ENCODE results near the gene KIAA0232.
"Not testable (repeated sequence)": the region's sequence is repeated elsewhere in the genome, so short reads cannot be mapped to it uniquely, and the experiment has no call there.

The KIAA0232 gene

GRCh38 chr4:6785572-6785925 lies 3.0 kb downstream of the KIAA0232 start:
- Histone ChIP-seq H3K4me3 (ENCODE audit: low read length) (no peak overlapping the region), H3F3A (ENCODE audit: control insufficient read depth, insufficient read depth) (peaks cover 12% of the 10 kb centered on the region), H3K4me1 (ENCODE audit: control insufficient read depth, low read length) (peaks cover 22% of the 10 kb centered on the region), H3K79me2 (ENCODE audit: control insufficient read depth, low read length) (peaks cover 72% of the 10 kb centered on the region), H3K9me2 (replicated peaks; ENCODE audit: control insufficient read depth, low read length) (no peaks in the 10 kb centered on the region), H3K36me3 (ENCODE audit: control insufficient read depth, low read length) (peaks cover 19% of the 10 kb centered on the region), H3K27ac (ENCODE audit: low read depth, low read length) (no peak overlapping the region), H3K27me3 (ENCODE audit: control insufficient read depth, low read length) (no peaks in the 10 kb centered on the region), H3K9me3 (ENCODE audit: control insufficient read depth, insufficient read depth, low read length) (no peaks in the 10 kb centered on the region), H3K4me2 (ENCODE audit: low read length) (no peak overlapping the region), H4K20me1 (ENCODE audit: control insufficient read depth, insufficient read depth, low read depth, low read length) (peaks cover 27% of the 10 kb centered on the region)
- TF ChIP-seq EZH2phosphoT487 (IDR thresholded peaks at IDR 0.05; ENCODE audit: borderline replicate concordance, low read length) (no peak), CTCF (IDR thresholded peaks at IDR 0.05; ENCODE audit: low read depth, low read length, poor library complexity, severe bottlenecking) (no peak)

GRCh38 chr4:6788123-6788522 lies 5.6 kb downstream of the KIAA0232 start:
- H3K79me2 ChIP-seq (ENCODE audit: control insufficient read depth, low read length) = peaks cover 94% of the 10 kb centered on the region

GRCh38 chr4:6791245-6791644 lies 8.7 kb downstream of the KIAA0232 start:
- not testable (repeated sequence) for H3F3A ChIP-seq (ENCODE audit: control insufficient read depth, insufficient read depth); H3K9me2 ChIP-seq (replicated peaks; ENCODE audit: control insufficient read depth, low read length); H3K4me3 ChIP-seq (ENCODE audit: low read length); H3K27ac ChIP-seq (ENCODE audit: low read depth, low read length); H3K4me1 ChIP-seq (ENCODE audit: control insufficient read depth, low read length); H4K20me1 ChIP-seq (ENCODE audit: control insufficient read depth, insufficient read depth, low read depth, low read length); H3K27me3 ChIP-seq (ENCODE audit: control insufficient read depth, low read length); H3K9me3 ChIP-seq (ENCODE audit: control insufficient read depth, insufficient read depth, low read length); H3K4me2 ChIP-seq (ENCODE audit: low read length)
- Histone ChIP-seq H3K79me2 (ENCODE audit: control insufficient read depth, low read length) (peaks cover 96% of the 10 kb centered on the region), H3K36me3 (ENCODE audit: control insufficient read depth, low read length) (peaks cover 20% of the 10 kb centered on the region)

More at GRCh38 chr4:6788123-6788522, 5.6 kb downstream of the KIAA0232 start:
- no peak overlapping the region for H3K4me3 ChIP-seq (ENCODE audit: low read length)
- no peak overlapping the region for H3K4me2 ChIP-seq (ENCODE audit: low read length)
- H3K4me1 ChIP-seq (ENCODE audit: control insufficient read depth, low read length) = peaks cover 19% of the 10 kb centered on the region
- no peaks in the 10 kb centered on the region for H3F3A ChIP-seq (ENCODE audit: control insufficient read depth, insufficient read depth)
- H3K9me2 ChIP-seq (replicated peaks; ENCODE audit: control insufficient read depth, low read length) = no peaks in the 10 kb centered on the region
- H3K9me3 ChIP-seq (ENCODE audit: control insufficient read depth, insufficient read depth, low read length) = peaks cover 5% of the 10 kb centered on the region; the same call in 1 of the 2 replicates
- no peak overlapping the region for H3K27ac ChIP-seq (ENCODE audit: low read depth, low read length)
- TF ChIP-seq CTCF (IDR thresholded peaks at IDR 0.05; ENCODE audit: low read depth, low read length, poor library complexity, severe bottlenecking) (no peak), EZH2phosphoT487 (IDR thresholded peaks at IDR 0.05; ENCODE audit: borderline replicate concordance, low read length) (no peak)
- H3K36me3 ChIP-seq (ENCODE audit: control insufficient read depth, low read length) = peaks cover 28% of the 10 kb centered on the region
- peaks cover 27% of the 10 kb centered on the region for H4K20me1 ChIP-seq (ENCODE audit: control insufficient read depth, insufficient read depth, low read depth, low read length)
- H3K27me3 ChIP-seq (ENCODE audit: control insufficient read depth, low read length) = no peaks in the 10 kb centered on the region

- H3K4me1 ChIP-seq (ENCODE audit: control insufficient read depth, low read length); H3K9me3 ChIP-seq (ENCODE audit: control insufficient read depth, insufficient read depth, low read length); H3K9me2 ChIP-seq (replicated peaks; ENCODE audit: control insufficient read depth, low read length); H3F3A ChIP-seq (ENCODE audit: control insufficient read depth, insufficient read depth); H3K27ac ChIP-seq (ENCODE audit: low read depth, low read length); H3K27me3 ChIP-seq (ENCODE audit: control insufficient read depth, low read length); H4K20me1 ChIP-seq (ENCODE audit: control insufficient read depth, insufficient read depth, low read depth, low read length); H3K4me3 ChIP-seq (ENCODE audit: low read length); H3K4me2 ChIP-seq (ENCODE audit: low read length): not testable (repeated sequence)
- Histone ChIP-seq H3K36me3 (ENCODE audit: control insufficient read depth, low read length) (peaks cover 26% of the 10 kb centered on the region), H3K79me2 (ENCODE audit: control insufficient read depth, low read length) (peaks cover 96% of the 10 kb centered on the region)
Measured at GRCh38 chr4:6791796-6792195, 9.3 kb downstream of the KIAA0232 start.
